ENCODE data around the gene ACKR3.

- TF ChIP-seq CTCF (IDR thresholded peaks at IDR 0.05) (no peak), POLR2A (IDR thresholded peaks at IDR 0.05) (no peak)
Observed at GRCh38 chr2:236628981-236629605, 59.5 kb downstream of the ACKR3 start.

All from esophagus squamous epithelium (tissue), 4 donors.